GM12878 (cell line): ENCODE results near the gene G2E3. TPM values are rescaled to one million over a fixed set of nuclear protein-coding genes. Genes with fewer than 3 reads are reported as not detected.

Source experiments
- ATAC-seq: fragments of 200-7000 bp; cut with Tn5 transposase; 3 replicates; pipeline ENCODE4 v1.9.1; 2020; ENCODE audit warnings: mild to moderate bottlenecking, moderate library complexity
- BruUV-seq: library from RNA; stranded (reverse); fragments of 400-500 nt; replicated peaks from 2 replicates; lab custom pipeline; 2021; lab: Mats Ljungman, UMichigan
- CTCF ChIA-PET: fragments of 300-600 bp; sonication (Branson Sonifier 250); formaldehyde crosslinking; extraction: SDS; loops from one replicate; lab custom pipeline; 2021; ENCODE audit warnings: inconsistent platforms; lab: Yijun Ruan, JAX
- POLR2A ChIA-PET: fragments of 350-600 bp; formaldehyde crosslinking; extraction: SDS; loops from one replicate; lab custom pipeline; 2021; ENCODE audit warnings: inconsistent platforms; lab: Charles Lee
- RAD21 ChIA-PET: fragments of 300-600 bp; sonication (Branson Sonifier 250); formaldehyde crosslinking; loops from one replicate; lab custom pipeline; 2023; ENCODE audit warnings: antibody characterized with exemption; ENCODE audit not compliant: unreplicated experiment; lab: Charles Lee
- SMC1A ChIA-PET: fragments of 300-600 bp; sonication (Branson Sonifier 250); formaldehyde crosslinking; loops from one replicate; lab custom pipeline; 2023; ENCODE audit not compliant: unreplicated experiment, uncharacterized antibody; lab: Charles Lee
- DNase-seq: peaks from one replicate; pipeline ENCODE4 v3.0.0-alpha.2; 2011; ENCODE audit warnings: low read depth, low spot score
- FAIRE-seq: peaks from 3 replicates; lab custom pipeline; 2011; peaks lifted over from hg19 to GRCh38; lab: Jason Lieb, UNC
- H2AFZ ChIP-seq: 2 replicates; pipeline ENCODE4 v1.6.0; 2011; ENCODE audit warnings: low read depth, low read length, control low read depth; ENCODE audit not compliant: control insufficient read depth
- H3K27ac ChIP-seq: 2 replicates; pipeline ENCODE4 v1.5.1; 2011; ENCODE audit warnings: control low read depth; ENCODE audit not compliant: control insufficient read depth, insufficient read depth
- H3K27me3 ChIP-seq, 2 experiments: replicated peaks in 1 of 2; 2 replicates each; pipeline versions ENCODE4 v1.6.0 to v1.6.1; 2011; ENCODE audit warnings: low read length in 1 of 2; ENCODE audit not compliant: control insufficient read depth in 2 of 2, insufficient read depth in 2 of 2
- H3K36me3 ChIP-seq, 2 experiments: 2 replicates each; pipeline ENCODE4 v1.5.1; 2011; ENCODE audit warnings: low read length in 1 of 2; ENCODE audit not compliant: control insufficient read depth in 2 of 2, insufficient read depth in 2 of 2
- H3K4me1 ChIP-seq: 2 replicates; pipeline ENCODE4 v1.6.1; 2011; ENCODE audit warnings: mild to moderate bottlenecking, low read length, moderate library complexity, mixed read lengths; ENCODE audit not compliant: control insufficient read depth, insufficient read depth
- H3K4me2 ChIP-seq: 2 replicates; pipeline ENCODE4 v1.6.0; 2011; ENCODE audit warnings: control low read depth; ENCODE audit not compliant: control insufficient read depth, insufficient read depth
- H3K4me3 ChIP-seq: fragments of 200-600 bp; sonication (generic); 2 replicates; pipeline ENCODE4 v1.5.1; 2016
- H3K79me2 ChIP-seq: 2 replicates; pipeline ENCODE4 v1.6.0; 2011; ENCODE audit warnings: low read length; ENCODE audit not compliant: control insufficient read depth, insufficient read depth
- H3K9ac ChIP-seq: 2 replicates; pipeline ENCODE4 v1.8.0; 2011; ENCODE audit warnings: low read length, control low read depth, mixed read lengths; ENCODE audit not compliant: control insufficient read depth, insufficient read depth
- H3K9me3 ChIP-seq: replicated peaks from 3 replicates; pipeline ENCODE4 v1.5.1; 2011; ENCODE audit warnings: mild to moderate bottlenecking, low read length; ENCODE audit not compliant: control insufficient read depth, insufficient read depth
- H4K20me1 ChIP-seq: 2 replicates; pipeline ENCODE4 v1.6.0; 2011; ENCODE audit not compliant: control insufficient read depth, insufficient read depth
- ASH2L ChIP-seq: fragments of 300-600, 200-600 bp; sonication (generic); IDR thresholded peaks from 2 replicates; pipeline ENCODE4 v1.6.1; 2017; ENCODE audit warnings: low read depth, mild to moderate bottlenecking, borderline replicate concordance
- ATF3 ChIP-seq: IDR thresholded peaks from 2 replicates; pipeline ENCODE4 v1.6.1; 2011; ENCODE audit warnings: low read depth, mild to moderate bottlenecking, low read length, moderate library complexity, borderline replicate concordance; ENCODE audit errors: extremely low read depth
- HDAC6 ChIP-seq: fragments of 200-600 bp; sonication (generic); IDR thresholded peaks from one replicate; pipeline ENCODE4 v1.8.0; 2017; ENCODE audit warnings: antibody characterized with exemption; ENCODE audit not compliant: unreplicated experiment
- PAX8 ChIP-seq: fragments of 450-650 bp; IDR thresholded peaks from 2 replicates; pipeline ENCODE4 v1.6.1; 2017; ENCODE audit warnings: mild to moderate bottlenecking, moderate library complexity
- USF1 ChIP-seq: IDR thresholded peaks from 2 replicates; pipeline ENCODE4 v1.6.1; 2011; ENCODE audit warnings: borderline replicate concordance, low read depth, mild to moderate bottlenecking, moderate library complexity, mixed read lengths, low read length; ENCODE audit not compliant: insufficient read depth; ENCODE audit errors: extremely low read length
- ZBTB11 ChIP-seq: fragments of 450-650 bp; formaldehyde crosslinking; IDR thresholded peaks from 2 replicates; pipeline ENCODE4 v1.5.0; 2022; ENCODE audit warnings: mild to moderate bottlenecking, missing genetic modification characterization
- in situ Hi-C: fragments of 300-500 bp; cut with MboI; formaldehyde crosslinking; loops from 9 replicates; pipeline ENCODE4 v1.14.3; 2018; ENCODE audit warnings: mixed read lengths
- intact Hi-C: fragments of 100-400 bp; cut with micrococcal nuclease; formaldehyde crosslinking; loops from one replicate; pipeline ENCODE4 v1.14.2; 2022; ENCODE audit not compliant: unreplicated experiment
- polyA plus RNA-seq, 11 experiments: library from polyadenylated mRNA; depleted of rRNA in 4 of 11; unstranded in 6 of 11; stranded (reverse) in 5 of 11; fragments of >200 nt; fragmentation: Nextera tagmentation in 4 of 11; fragmentation: Illumina TruSeq in 1 of 11; extraction: Ambion mirVana in 4 of 11; extraction: Trizol in 1 of 11; gene quantifications; 1 replicate in 1 of 11; 2 replicates in 10 of 11; pipeline versions ENCODE4 v1.2.1 to v1.2.3, GENCODE V29; 2011 to 2016; ENCODE audit warnings: inconsistent platforms in 2 of 11, missing spikeins in 2 of 11, low read depth in 1 of 11
- total RNA-seq, 4 experiments: library from RNA; depleted of rRNA in 3 of 4; stranded (reverse); fragments of >200 nt in 3 of 4; fragmentation: Illumina TruSeq in 1 of 4; extraction: Trizol in 1 of 4; gene quantifications; 2 replicates each; pipeline versions ENCODE4 v1.2.1 to v1.2.3, GENCODE V29; 2013 to 2021
- TF ChIP-seq, protein P1 (sequence below): fragments of 450-650 bp; IDR thresholded peaks from 2 replicates; pipeline ENCODE4 v1.6.1; 2016; ENCODE audit warnings: mild to moderate bottlenecking
- TF ChIP-seq, protein P2 (sequence below): fragments of 450-650 bp; IDR thresholded peaks from 2 replicates; pipeline ENCODE4 v1.6.1; 2018; ENCODE audit warnings: borderline replicate concordance, mild to moderate bottlenecking; ENCODE audit not compliant: partially characterized antibody
- TF ChIP-seq, protein P3 (sequence below): IDR thresholded peaks from 2 replicates; pipeline ENCODE4 v1.6.1; 2012; ENCODE audit warnings: mild to moderate bottlenecking, low read depth, low read length

The G2E3 gene
- total and polyA plus RNA-seq, 10 of the 15 experiments (the other 5 are each of a cell fraction or from before 2014, with no cell fraction given) = 10.0 to 38.0 (median 21.1) TPM

GRCh38 chr14:30596935-30597334 lies 38.0 kb downstream of the G2E3 start (continued):
- TF ChIP-seq, protein P1, sequence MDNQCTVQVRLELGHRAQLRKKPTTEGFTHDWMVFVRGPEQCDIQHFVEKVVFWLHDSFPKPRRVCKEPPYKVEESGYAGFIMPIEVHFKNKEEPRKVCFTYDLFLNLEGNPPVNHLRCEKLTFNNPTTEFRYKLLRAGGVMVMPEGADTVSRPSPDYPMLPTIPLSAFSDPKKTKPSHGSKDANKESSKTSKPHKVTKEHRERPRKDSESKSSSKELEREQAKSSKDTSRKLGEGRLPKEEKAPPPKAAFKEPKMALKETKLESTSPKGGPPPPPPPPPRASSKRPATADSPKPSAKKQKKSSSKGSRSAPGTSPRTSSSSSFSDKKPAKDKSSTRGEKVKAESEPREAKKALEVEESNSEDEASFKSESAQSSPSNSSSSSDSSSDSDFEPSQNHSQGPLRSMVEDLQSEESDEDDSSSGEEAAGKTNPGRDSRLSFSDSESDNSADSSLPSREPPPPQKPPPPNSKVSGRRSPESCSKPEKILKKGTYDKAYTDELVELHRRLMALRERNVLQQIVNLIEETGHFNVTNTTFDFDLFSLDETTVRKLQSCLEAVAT = no peak
- TF ChIP-seq, protein P2, sequence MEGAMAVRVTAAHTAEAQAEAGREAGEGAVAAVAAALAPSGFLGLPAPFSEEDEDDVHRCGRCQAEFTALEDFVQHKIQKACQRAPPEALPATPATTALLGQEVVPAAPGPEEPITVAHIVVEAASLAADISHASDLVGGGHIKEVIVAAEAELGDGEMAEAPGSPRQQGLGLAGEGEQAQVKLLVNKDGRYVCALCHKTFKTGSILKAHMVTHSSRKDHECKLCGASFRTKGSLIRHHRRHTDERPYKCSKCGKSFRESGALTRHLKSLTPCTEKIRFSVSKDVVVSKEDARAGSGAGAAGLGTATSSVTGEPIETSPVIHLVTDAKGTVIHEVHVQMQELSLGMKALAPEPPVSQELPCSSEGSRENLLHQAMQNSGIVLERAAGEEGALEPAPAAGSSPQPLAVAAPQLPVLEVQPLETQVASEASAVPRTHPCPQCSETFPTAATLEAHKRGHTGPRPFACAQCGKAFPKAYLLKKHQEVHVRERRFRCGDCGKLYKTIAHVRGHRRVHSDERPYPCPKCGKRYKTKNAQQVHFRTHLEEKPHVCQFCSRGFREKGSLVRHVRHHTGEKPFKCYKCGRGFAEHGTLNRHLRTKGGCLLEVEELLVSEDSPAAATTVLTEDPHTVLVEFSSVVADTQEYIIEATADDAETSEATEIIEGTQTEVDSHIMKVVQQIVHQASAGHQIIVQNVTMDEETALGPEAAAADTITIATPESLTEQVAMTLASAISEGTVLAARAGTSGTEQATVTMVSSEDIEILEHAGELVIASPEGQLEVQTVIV = no peak
- TF ChIP-seq PAX8 = no peak

DNA sequence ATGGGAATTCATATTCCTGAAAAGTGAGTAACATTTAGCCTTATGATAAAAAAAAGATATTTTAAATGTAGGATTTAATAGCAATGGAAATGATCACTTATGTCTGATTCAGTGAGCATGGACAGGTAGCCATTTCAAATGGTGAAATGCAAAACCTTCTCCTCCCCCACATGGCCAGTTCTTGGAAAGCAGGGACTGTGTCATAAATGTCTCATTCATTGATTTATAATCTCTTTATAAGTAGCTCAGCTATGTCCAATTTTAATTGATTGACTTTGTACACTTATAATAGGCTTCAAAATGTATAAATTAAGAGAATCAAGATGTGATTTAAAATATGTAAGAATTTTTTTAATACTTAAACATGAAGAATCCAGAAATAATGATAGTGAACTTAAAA lies 38.5 kb downstream of the G2E3 start:
- H3K27ac ChIP-seq = no peak overlapping the region
- H3K4me2 ChIP-seq = no peak overlapping the region
- in situ Hi-C loops = no loop called here
- ATAC-seq (no peak), FAIRE-seq (no peak), DNase-seq (no peak)
- ChIA-PET SMC1A (interaction anchor here (0.8 kb wide), 1 partner anchor 9 kb away, joined by 3 read pairs; no protein-coding TSS in a partner anchor), POLR2A (no interaction called here), RAD21 (no interaction called here), CTCF (no interaction called here)
- H3K36me3 ChIP-seq = peaks cover 5 to 15% of the 10 kb centered on the region in 2 experiments
- no peaks in the 10 kb centered on the region for H3K4me1 ChIP-seq
- H3K27me3 ChIP-seq = no peaks in the 10 kb centered on the region
- intact Hi-C loops = no loop called here
- H3K9ac ChIP-seq = no peak overlapping the region
- BruUV-seq = no TSS peak
- no peak overlapping the region for H3K4me3 ChIP-seq
- H3K79me2 ChIP-seq = no peaks in the 10 kb centered on the region
- no peak overlapping the region for H2AFZ ChIP-seq
- no peaks in the 10 kb centered on the region for H3K9me3 ChIP-seq
- no peaks in the 10 kb centered on the region for H4K20me1 ChIP-seq
- TF ChIP-seq USF1 (no peak), ATF3 (no peak), HDAC6 (no peak), ASH2L (no peak), ZBTB11 (CRISPR knock-in tag) (no peak)
- TF ChIP-seq, protein P3, sequence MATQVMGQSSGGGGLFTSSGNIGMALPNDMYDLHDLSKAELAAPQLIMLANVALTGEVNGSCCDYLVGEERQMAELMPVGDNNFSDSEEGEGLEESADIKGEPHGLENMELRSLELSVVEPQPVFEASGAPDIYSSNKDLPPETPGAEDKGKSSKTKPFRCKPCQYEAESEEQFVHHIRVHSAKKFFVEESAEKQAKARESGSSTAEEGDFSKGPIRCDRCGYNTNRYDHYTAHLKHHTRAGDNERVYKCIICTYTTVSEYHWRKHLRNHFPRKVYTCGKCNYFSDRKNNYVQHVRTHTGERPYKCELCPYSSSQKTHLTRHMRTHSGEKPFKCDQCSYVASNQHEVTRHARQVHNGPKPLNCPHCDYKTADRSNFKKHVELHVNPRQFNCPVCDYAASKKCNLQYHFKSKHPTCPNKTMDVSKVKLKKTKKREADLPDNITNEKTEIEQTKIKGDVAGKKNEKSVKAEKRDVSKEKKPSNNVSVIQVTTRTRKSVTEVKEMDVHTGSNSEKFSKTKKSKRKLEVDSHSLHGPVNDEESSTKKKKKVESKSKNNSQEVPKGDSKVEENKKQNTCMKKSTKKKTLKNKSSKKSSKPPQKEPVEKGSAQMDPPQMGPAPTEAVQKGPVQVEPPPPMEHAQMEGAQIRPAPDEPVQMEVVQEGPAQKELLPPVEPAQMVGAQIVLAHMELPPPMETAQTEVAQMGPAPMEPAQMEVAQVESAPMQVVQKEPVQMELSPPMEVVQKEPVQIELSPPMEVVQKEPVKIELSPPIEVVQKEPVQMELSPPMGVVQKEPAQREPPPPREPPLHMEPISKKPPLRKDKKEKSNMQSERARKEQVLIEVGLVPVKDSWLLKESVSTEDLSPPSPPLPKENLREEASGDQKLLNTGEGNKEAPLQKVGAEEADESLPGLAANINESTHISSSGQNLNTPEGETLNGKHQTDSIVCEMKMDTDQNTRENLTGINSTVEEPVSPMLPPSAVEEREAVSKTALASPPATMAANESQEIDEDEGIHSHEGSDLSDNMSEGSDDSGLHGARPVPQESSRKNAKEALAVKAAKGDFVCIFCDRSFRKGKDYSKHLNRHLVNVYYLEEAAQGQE = no peak
